GM23338 (cell line): ENCODE data around the gene POLR3K.

Source experiments
- CREB1 ChIP-seq: fragments of 250-450 bp; sonication (Bioruptor Pico); IDR thresholded peaks from 2 replicates; pipeline ENCODE4 v1.5.0; 2020; ENCODE audit warnings: low read depth, mild to moderate bottlenecking, moderate library complexity
- POLR2AphosphoS5 ChIP-seq: IDR thresholded peaks from 2 replicates; pipeline ENCODE4 v1.6.1; 2016; ENCODE audit warnings: antibody characterized with exemption, low read depth
- TF ChIP-seq, protein P1 (sequence below), 2 experiments: fragments of 200-600 bp in 1 of 2; sonication (generic) in 1 of 2; conservative IDR thresholded peaks; 2 replicates each; pipeline versions ENCODE4 v1.5.1 to v1.6.1; 2016 to 2017; ENCODE audit warnings: antibody characterized with exemption in 2 of 2, low read depth in 2 of 2, mild to moderate bottlenecking in 2 of 2, moderate library complexity in 1 of 2
- TF ChIP-seq, protein P2 (sequence below): fragments of 250-450 bp; sonication (Bioruptor Pico); IDR thresholded peaks from 2 replicates; pipeline ENCODE4 v1.5.0; 2020; ENCODE audit warnings: mild to moderate bottlenecking, moderate library complexity

DNA sequence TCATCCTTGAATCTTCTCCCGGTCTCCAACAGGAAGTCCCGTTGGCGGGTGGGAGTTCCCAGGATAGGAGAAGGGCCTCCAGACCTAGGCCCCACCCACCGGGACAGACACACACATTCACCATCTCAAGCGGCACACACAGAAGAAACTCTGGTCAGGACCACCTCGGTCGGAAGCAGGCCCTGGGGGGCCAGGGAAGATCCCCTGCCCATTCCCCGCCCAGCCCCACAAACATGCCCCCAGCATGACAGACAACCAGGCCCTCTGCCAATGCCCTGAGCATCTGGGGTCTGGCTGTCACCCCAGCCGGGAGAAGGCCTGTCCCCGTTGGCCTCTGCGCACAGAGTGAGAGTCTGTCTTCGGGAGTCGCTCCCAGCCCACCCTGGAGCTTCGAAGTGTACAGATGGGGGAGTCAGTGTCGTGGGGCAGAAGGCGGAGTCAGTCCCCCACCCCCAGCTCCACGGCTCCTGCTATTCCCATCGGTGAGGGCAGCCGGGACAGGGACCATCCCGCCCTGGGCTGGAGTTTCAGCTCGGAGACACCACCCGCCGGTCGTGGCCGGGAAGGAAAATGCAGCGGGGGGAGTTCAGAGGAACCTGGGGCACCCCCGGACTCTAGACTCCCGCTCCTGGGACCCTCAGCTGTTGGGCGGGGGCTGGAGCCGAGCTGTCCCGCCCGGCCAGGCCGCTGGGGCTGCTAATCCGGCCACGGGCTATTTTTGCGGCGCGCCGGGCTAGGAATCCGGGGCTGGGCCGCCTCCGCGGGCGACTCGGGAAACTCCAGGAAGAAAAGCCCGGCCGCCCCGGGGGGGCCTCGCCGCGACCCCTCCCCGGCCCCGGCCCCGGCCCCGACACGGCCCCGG, 18.4 kb upstream of the POLR3K start:
- TF ChIP-seq, protein P1, sequence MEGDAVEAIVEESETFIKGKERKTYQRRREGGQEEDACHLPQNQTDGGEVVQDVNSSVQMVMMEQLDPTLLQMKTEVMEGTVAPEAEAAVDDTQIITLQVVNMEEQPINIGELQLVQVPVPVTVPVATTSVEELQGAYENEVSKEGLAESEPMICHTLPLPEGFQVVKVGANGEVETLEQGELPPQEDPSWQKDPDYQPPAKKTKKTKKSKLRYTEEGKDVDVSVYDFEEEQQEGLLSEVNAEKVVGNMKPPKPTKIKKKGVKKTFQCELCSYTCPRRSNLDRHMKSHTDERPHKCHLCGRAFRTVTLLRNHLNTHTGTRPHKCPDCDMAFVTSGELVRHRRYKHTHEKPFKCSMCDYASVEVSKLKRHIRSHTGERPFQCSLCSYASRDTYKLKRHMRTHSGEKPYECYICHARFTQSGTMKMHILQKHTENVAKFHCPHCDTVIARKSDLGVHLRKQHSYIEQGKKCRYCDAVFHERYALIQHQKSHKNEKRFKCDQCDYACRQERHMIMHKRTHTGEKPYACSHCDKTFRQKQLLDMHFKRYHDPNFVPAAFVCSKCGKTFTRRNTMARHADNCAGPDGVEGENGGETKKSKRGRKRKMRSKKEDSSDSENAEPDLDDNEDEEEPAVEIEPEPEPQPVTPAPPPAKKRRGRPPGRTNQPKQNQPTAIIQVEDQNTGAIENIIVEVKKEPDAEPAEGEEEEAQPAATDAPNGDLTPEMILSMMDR (conservative IDR thresholded peaks at IDR 0.05; ENCODE audit: low read depth in 2 of 2), result no peak
- TF ChIP-seq CREB1 (CRISPR knock-in tag) (no peak), POLR2AphosphoS5 (peak; percentile 48; the same call in 1 of the 2 replicates)
- TF ChIP-seq, protein P2, sequence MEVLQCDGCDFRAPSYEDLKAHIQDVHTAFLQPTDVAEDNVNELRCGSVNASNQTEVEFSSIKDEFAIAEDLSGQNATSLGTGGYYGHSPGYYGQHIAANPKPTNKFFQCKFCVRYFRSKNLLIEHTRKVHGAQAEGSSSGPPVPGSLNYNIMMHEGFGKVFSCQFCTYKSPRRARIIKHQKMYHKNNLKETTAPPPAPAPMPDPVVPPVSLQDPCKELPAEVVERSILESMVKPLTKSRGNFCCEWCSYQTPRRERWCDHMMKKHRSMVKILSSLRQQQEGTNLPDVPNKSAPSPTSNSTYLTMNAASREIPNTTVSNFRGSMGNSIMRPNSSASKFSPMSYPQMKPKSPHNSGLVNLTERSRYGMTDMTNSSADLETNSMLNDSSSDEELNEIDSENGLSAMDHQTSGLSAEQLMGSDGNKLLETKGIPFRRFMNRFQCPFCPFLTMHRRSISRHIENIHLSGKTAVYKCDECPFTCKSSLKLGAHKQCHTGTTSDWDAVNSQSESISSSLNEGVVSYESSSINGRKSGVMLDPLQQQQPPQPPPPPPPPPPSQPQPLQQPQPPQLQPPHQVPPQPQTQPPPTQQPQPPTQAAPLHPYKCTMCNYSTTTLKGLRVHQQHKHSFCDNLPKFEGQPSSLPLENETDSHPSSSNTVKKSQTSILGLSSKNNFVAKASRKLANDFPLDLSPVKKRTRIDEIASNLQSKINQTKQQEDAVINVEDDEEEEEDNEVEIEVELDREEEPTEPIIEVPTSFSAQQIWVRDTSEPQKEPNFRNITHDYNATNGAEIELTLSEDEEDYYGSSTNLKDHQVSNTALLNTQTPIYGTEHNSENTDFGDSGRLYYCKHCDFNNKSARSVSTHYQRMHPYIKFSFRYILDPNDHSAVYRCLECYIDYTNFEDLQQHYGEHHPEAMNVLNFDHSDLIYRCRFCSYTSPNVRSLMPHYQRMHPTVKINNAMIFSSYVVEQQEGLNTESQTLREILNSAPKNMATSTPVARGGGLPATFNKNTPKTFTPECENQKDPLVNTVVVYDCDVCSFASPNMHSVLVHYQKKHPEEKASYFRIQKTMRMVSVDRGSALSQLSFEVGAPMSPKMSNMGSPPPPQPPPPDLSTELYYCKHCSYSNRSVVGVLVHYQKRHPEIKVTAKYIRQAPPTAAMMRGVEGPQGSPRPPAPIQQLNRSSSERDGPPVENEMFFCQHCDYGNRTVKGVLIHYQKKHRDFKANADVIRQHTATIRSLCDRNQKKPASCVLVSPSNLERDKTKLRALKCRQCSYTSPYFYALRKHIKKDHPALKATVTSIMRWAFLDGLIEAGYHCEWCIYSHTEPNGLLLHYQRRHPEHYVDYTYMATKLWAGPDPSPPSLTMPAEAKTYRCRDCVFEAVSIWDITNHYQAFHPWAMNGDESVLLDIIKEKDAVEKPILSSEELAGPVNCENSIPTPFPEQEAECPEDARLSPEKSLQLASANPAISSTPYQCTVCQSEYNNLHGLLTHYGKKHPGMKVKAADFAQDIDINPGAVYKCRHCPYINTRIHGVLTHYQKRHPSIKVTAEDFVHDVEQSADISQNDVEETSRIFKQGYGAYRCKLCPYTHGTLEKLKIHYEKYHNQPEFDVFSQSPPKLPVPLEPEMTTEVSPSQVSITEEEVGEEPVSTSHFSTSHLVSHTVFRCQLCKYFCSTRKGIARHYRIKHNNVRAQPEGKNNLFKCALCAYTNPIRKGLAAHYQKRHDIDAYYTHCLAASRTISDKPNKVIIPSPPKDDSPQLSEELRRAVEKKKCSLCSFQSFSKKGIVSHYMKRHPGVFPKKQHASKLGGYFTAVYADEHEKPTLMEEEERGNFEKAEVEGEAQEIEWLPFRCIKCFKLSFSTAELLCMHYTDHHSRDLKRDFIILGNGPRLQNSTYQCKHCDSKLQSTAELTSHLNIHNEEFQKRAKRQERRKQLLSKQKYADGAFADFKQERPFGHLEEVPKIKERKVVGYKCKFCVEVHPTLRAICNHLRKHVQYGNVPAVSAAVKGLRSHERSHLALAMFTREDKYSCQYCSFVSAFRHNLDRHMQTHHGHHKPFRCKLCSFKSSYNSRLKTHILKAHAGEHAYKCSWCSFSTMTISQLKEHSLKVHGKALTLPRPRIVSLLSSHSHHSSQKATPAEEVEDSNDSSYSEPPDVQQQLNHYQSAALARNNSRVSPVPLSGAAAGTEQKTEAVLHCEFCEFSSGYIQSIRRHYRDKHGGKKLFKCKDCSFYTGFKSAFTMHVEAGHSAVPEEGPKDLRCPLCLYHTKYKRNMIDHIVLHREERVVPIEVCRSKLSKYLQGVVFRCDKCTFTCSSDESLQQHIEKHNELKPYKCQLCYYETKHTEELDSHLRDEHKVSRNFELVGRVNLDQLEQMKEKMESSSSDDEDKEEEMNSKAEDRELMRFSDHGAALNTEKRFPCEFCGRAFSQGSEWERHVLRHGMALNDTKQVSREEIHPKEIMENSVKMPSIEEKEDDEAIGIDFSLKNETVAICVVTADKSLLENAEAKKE, result peak; percentile 56; the same call in 1 of the 2 replicates
